ENCODE data around the gene LDLRAD4.

GRCh38 chr18:13545955-13546354 lies 327.4 kb downstream of the LDLRAD4 start:
- no peak for TF ChIP-seq CTCF (IDR thresholded peaks at IDR 0.05; ENCODE audit: insufficient read depth, low read length)
- no peak for TF ChIP-seq POLR2AphosphoS5 (IDR thresholded peaks at IDR 0.05; ENCODE audit: low read depth)
- TF ChIP-seq REST (IDR thresholded peaks at IDR 0.05; ENCODE audit: insufficient replicate concordance, low read depth) = no peak

Measured in HL-60 (cell line).